Activated naive CD8-positive, alpha-beta T cell treated with anti-CD3 and anti-CD28 coated beads, Interleukin-2, amount 10 ng/mL, durations not matched to agents 7 days and 5 days (primary cell): ENCODE measurements around the gene SMPD3. TPM values are rescaled to one million over a fixed set of nuclear protein-coding genes. Genes with fewer than 3 reads are reported as not detected.

ENCODE experiments used
- ATAC-seq: fragments of 150-1000 bp; cut with Tn5 transposase; one replicate; pipeline ENCODE4 v1.10.0; 2021; ENCODE audit warnings: low read depth, moderate library complexity
- POLR2A ChIA-PET: fragments of 350-600 bp; sonication (Branson Sonifier 250); formaldehyde crosslinking; loops from one replicate; lab custom pipeline; 2021; ENCODE audit warnings: antibody characterized with exemption; lab: Charles Lee
- DNase-seq: peaks from one replicate; pipeline ENCODE4 v3.0.0; 2021
- H3K27ac Mint-ChIP-seq: one replicate; pipeline ENCODE4 v1.8.0; 2022; ENCODE audit warnings: mild to moderate bottlenecking, mixed read lengths
- H3K27me3 Mint-ChIP-seq: one replicate; pipeline ENCODE4 v1.8.0; 2022; ENCODE audit warnings: mild to moderate bottlenecking, moderate library complexity, mixed read lengths
- H3K36me3 Mint-ChIP-seq: one replicate; pipeline ENCODE4 v1.8.0; 2021; ENCODE audit warnings: mild to moderate bottlenecking, mixed read lengths
- H3K4me1 Mint-ChIP-seq: one replicate; pipeline ENCODE4 v1.8.0; 2021; ENCODE audit warnings: mixed read lengths
- H3K4me3 Mint-ChIP-seq: one replicate; pipeline ENCODE4 v1.8.0; 2022; ENCODE audit warnings: mild to moderate bottlenecking, moderate library complexity, mixed read lengths
- H3K9me3 Mint-ChIP-seq: one replicate; pipeline ENCODE4 v1.8.0; 2021; ENCODE audit warnings: mixed read lengths
- total RNA-seq, 2 experiments: library from RNA; stranded (reverse); gene quantifications; one replicate each; pipeline ENCODE4 v1.2.3, GENCODE V29; 2021

SMPD3 gene
- total RNA-seq, 2 experiments from 2014 or later, result 16.0 to 16.9 TPM

GRCh38 chr16:68377221-68377620, 71.1 kb downstream of the SMPD3 start:
- no peak overlapping the region for H3K4me3 Mint-ChIP-seq
- DNase-seq (no peak), ATAC-seq (no peak)
- H3K27ac Mint-ChIP-seq, result no peak overlapping the region
- H3K4me1 Mint-ChIP-seq, result peaks cover 12% of the 10 kb centered on the region
- H3K36me3 Mint-ChIP-seq, result no peaks in the 10 kb centered on the region
- H3K9me3 Mint-ChIP-seq, result no peaks in the 10 kb centered on the region
- peaks cover 36% of the 10 kb centered on the region for H3K27me3 Mint-ChIP-seq
- POLR2A ChIA-PET, result no interaction called here

DNA sequence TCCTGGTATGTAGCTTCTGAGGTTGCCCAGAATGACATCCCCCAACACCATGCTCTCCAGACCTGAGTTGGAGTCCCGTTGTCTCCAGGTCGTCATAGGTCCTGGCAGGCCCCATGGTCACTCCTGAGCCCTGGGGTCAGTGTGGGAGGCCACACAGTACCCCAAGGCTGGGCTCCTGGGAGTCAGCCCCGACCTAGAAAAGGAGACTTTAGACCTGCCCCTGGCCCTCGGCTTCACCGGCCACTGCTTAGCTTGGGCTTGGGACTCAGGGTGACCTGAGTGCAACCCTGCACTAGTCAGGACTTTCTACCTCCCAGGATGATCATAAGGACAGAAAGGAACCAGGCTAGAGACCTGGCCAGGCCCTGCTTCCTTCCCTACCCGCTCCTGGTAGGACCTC, 71.7 kb downstream of the SMPD3 start:
- Mint-ChIP-seq H3K27me3 (peaks cover 36% of the 10 kb centered on the region), H3K4me1 (peaks cover 12% of the 10 kb centered on the region), H3K4me3 (no peak overlapping the region), H3K9me3 (no peaks in the 10 kb centered on the region), H3K27ac (no peak overlapping the region), H3K36me3 (no peaks in the 10 kb centered on the region)
- DNase-seq (no peak), ATAC-seq (no peak)
- POLR2A ChIA-PET, result no interaction called here

DNA sequence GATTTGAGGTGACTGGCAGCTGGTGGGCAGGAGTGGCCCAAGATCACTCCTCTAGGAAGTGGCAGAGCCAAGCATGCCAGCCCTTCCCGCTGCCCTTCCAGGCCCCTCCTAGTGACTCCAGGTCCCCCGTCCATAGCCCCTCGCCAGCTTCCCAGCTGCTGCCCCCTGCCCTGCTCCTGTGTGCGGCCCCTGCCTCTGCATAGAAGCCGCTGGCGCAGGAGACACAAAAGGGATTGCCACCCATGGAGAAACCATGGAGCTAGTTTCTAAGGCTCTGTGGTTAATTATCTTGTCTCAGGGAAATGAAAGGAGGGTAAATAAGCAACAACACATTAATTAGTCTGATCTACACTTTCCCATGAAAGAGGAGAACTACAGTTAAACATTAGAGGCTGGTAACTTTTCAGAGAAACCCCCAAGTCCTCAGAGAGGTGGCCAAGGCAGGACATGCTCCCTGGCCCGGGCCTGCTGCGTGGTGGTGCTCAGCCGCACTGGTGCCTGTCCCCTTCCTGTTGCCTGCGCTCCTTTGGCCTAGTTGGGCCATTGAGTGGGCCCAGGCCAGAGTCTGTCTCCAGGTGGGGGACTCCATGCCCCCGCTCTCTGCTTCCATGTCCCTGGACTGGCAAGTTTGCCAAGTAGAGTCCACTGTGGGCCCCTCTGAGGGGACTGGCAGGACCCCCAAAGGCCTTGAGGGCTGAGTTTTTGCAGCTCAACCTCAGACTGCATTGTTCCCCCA, 72.3 kb downstream of the SMPD3 start:
- POLR2A ChIA-PET, result no interaction called here

GRCh38 chr16:68374961-68375660, 73.2 kb downstream of the SMPD3 start:
- no peaks in the 10 kb centered on the region for H3K9me3 Mint-ChIP-seq
- peaks cover 19% of the 10 kb centered on the region for H3K4me1 Mint-ChIP-seq
- ATAC-seq, result no peak
- POLR2A ChIA-PET, result interaction anchor here (1.9 kb wide), 1 partner anchor 18 kb away, joined by 4 read pairs; no protein-coding TSS in a partner anchor
- H3K27ac Mint-ChIP-seq, result no peak overlapping the region
- H3K27me3 Mint-ChIP-seq, result peaks cover 34% of the 10 kb centered on the region
- H3K36me3 Mint-ChIP-seq, result no peaks in the 10 kb centered on the region
- peak; percentile 30 for DNase-seq
- no peak overlapping the region for H3K4me3 Mint-ChIP-seq

More for the DNA sequence above, 72.3 kb downstream of the SMPD3 start:
- Mint-ChIP-seq H3K9me3 (no peaks in the 10 kb centered on the region), H3K27ac (no peak overlapping the region), H3K4me1 (peaks cover 12% of the 10 kb centered on the region), H3K4me3 (no peak overlapping the region), H3K27me3 (peaks cover 38% of the 10 kb centered on the region), H3K36me3 (no peaks in the 10 kb centered on the region)
- ATAC-seq (no peak), DNase-seq (peak; percentile 27)

- POLR2A ChIA-PET, result interaction anchor here (1.9 kb wide), 1 partner anchor 17 kb away, joined by 4 read pairs; no protein-coding TSS in a partner anchor
- no peak overlapping the region for H3K27ac Mint-ChIP-seq
- H3K9me3 Mint-ChIP-seq, result no peaks in the 10 kb centered on the region
- H3K4me1 Mint-ChIP-seq, result peaks cover 21% of the 10 kb centered on the region
- no peaks in the 10 kb centered on the region for H3K36me3 Mint-ChIP-seq
- DNase-seq (no peak), ATAC-seq (no peak)
- H3K27me3 Mint-ChIP-seq, result peaks cover 34% of the 10 kb centered on the region
- H3K4me3 Mint-ChIP-seq, result no peak overlapping the region
These were observed 74.0 kb downstream of the SMPD3 start for GRCh38 chr16:68374246-68374805.

DNA sequence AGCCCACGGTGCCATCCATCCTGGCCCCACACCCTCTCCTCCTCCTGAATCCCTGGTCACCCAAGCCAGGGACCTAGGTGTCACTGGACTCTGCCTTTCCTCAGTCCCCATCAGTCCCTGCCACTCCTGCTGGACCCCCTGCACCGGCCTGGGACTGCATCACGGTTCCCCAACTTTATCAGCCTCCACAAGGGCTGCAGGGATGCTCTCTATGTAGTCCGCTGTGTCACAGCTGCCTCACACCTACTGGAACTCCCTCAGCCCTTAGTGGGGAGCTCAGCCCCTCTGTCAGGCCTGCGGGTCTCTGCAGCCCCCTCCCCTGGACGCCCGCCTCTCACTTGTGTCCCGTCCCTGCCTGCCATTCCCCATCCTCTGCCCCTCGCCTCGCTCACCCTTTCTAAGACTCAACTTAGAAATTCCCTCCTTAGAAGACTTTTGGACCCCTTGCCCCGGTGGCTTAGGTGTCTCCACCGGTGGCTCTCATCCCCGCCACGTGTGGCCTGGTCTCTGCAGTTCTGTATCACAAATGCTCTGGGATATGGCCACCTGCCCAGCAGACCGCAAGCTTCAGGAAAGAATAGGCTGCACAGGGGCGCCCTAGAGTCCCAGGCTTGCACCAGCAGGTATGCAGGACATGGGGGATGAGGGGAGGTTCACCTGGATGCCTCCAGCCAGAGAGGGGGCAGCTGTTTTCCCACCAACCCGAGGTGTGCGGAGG, 74.6 kb downstream of the SMPD3 start:
- Mint-ChIP-seq H3K27me3 (peaks cover 32% of the 10 kb centered on the region), H3K9me3 (no peaks in the 10 kb centered on the region), H3K36me3 (no peaks in the 10 kb centered on the region), H3K4me1 (peaks cover 23% of the 10 kb centered on the region), H3K4me3 (no peak overlapping the region), H3K27ac (no peak overlapping the region)
- POLR2A ChIA-PET, result interaction anchor here (1.9 kb wide), 1 partner anchor 16 kb away, joined by 4 read pairs; no protein-coding TSS in a partner anchor
- ATAC-seq (no peak), DNase-seq (peak; percentile 32)

DNA sequence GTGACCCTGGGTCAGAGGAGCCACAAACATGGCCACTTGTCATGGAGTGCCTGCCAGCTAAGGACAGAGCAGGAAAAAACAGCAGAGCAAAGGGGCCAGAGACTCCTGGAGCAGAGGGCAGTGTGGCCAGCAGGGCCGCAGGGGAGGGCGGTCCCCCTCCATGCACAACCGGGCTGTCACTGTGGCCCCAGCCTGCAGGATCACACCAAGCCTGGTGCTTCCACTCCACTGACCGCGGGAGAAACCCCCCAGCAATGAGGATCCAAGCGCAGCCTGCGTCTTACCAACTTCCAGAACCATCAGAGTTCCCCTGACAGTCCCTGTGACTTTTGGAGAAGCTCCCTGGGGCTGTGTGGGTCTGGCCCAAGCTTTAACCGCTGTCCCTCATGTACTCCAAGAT, 75.5 kb downstream of the SMPD3 start:
- DNase-seq, result peak; percentile 27
- ATAC-seq, result no peak
- H3K36me3 Mint-ChIP-seq, result peaks cover 3% of the 10 kb centered on the region
- POLR2A ChIA-PET, result no interaction called here
- H3K27me3 Mint-ChIP-seq, result peaks cover 30% of the 10 kb centered on the region
- no peaks in the 10 kb centered on the region for H3K9me3 Mint-ChIP-seq
- H3K27ac Mint-ChIP-seq, result no peak overlapping the region
- H3K4me1 Mint-ChIP-seq, result peaks cover 30% of the 10 kb centered on the region
- H3K4me3 Mint-ChIP-seq, result no peak overlapping the region

GRCh38 chr16:68372381-68372720, 76.0 kb downstream of the SMPD3 start:
- H3K4me3 Mint-ChIP-seq, result no peak overlapping the region

GRCh38 chr16:68371706-68372380, 76.5 kb downstream of the SMPD3 start:
- Mint-ChIP-seq H3K4me1 (peaks cover 34% of the 10 kb centered on the region), H3K9me3 (no peaks in the 10 kb centered on the region), H3K27me3 (peaks cover 35% of the 10 kb centered on the region), H3K36me3 (peaks cover 5% of the 10 kb centered on the region), H3K27ac (no peak overlapping the region), H3K4me3 (no peak overlapping the region)
- DNase-seq (no peak), ATAC-seq (no peak)
- POLR2A ChIA-PET, result interaction anchor here (0.7 to 3.7 kb wide), 4 partner anchors 10 to 71 kb away, joined by 3 to 27 read pairs (median 6); no protein-coding TSS in a partner anchor

More at GRCh38 chr16:68372381-68372720, 76.0 kb downstream of the SMPD3 start:
- DNase-seq, result no peak
- POLR2A ChIA-PET, result no interaction called here
- Mint-ChIP-seq H3K27ac (no peak overlapping the region), H3K36me3 (peaks cover 5% of the 10 kb centered on the region), H3K27me3 (peaks cover 31% of the 10 kb centered on the region), H3K4me1 (peaks cover 33% of the 10 kb centered on the region), H3K9me3 (no peaks in the 10 kb centered on the region)
- no peak for ATAC-seq

DNA sequence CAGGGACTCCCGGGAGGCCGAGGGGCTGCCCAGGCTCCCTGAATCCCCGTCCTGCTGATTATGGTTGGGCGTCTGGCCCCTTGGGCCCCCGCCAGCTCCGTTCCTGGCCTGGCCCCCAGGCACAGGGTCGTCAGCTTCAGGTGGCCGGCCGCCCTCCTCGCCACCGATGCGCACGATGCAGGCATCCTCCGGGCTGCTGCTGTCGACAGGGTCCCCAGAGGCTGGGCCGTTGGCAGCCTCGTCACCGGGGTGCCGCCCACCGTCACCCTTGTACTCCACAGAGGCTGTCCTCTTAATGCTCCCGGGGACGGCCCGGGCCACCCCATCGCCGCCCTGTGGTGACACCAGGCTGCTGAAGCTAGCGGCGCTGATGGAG, 77.0 kb downstream of the SMPD3 start:
- peaks cover 33% of the 10 kb centered on the region for H3K27me3 Mint-ChIP-seq
- peaks cover 34% of the 10 kb centered on the region for H3K4me1 Mint-ChIP-seq

DNA sequence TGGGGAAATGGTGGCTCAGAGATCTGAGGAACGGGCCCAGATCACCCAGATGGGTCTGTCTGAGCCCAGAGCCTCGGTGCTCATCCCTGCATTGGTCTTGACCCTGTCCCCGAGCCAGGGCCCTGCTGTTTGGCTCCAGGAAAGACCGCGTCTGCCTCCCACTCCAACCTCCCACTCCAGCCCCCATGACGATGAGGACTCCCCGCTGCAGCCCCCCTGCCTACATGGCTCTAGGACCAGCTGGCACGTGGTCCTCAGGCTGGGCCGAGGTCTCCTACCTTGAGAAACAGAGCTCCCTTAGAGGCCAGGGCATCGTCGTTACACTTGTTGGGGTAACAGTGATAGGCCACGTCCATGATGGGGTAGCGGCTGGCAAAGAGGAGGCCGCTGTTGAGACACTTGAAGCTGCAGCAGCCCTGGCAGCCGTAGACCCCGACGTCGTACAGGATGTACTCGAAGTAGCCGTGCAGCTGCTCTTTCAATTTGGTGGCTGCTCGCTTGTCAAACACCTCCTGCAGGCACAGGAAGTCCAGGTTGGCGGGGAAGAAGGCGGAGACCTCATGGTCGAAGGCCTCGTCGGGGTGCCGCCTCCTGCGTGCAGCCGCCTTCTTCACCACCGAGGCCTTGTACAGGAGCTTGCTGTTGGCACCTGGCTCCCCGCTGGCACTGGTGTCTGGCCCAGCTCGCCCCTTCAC, 77.6 kb downstream of the SMPD3 start:
- Mint-ChIP-seq H3K4me3 (peak overlapping the region; percentile 75), H3K4me1 (peaks cover 34% of the 10 kb centered on the region), H3K27me3 (peaks cover 30% of the 10 kb centered on the region), H3K36me3 (peaks cover 5% of the 10 kb centered on the region), H3K27ac (peak overlapping the region; percentile 78), H3K9me3 (no peaks in the 10 kb centered on the region)
- ATAC-seq, result peak; percentile 70
- POLR2A ChIA-PET, result interaction anchor here (0.7 to 3.7 kb wide), 6 partner anchors 8 to 70 kb away, joined by 3 to 27 read pairs (median 5); partner anchors contain the start of genes PRMT7 and SLC7A6OS
- DNase-seq, result peak; percentile 65

More for the DNA sequence above, 77.0 kb downstream of the SMPD3 start:
- no peaks in the 10 kb centered on the region for H3K9me3 Mint-ChIP-seq
- ATAC-seq (no peak), DNase-seq (no peak)
- POLR2A ChIA-PET, result interaction anchor here (0.7 to 3.7 kb wide), 5 partner anchors 9 to 71 kb away, joined by 3 to 27 read pairs (median 5); partner anchors contain the start of genes PRMT7 and SLC7A6OS
- no peak overlapping the region for H3K27ac Mint-ChIP-seq
- H3K36me3 Mint-ChIP-seq, result peaks cover 5% of the 10 kb centered on the region
- H3K4me3 Mint-ChIP-seq, result no peak overlapping the region
